GM21515 (cell line): Measurements from ENCODE around the gene TEPSIN.

ENCODE experiments used
- ATAC-seq: cut with Tn5 transposase; IDR thresholded peaks from one replicate; pipeline ENCODE4 v1.9.1; 2021; ENCODE audit not compliant: unreplicated experiment

TEPSIN gene

DNA sequence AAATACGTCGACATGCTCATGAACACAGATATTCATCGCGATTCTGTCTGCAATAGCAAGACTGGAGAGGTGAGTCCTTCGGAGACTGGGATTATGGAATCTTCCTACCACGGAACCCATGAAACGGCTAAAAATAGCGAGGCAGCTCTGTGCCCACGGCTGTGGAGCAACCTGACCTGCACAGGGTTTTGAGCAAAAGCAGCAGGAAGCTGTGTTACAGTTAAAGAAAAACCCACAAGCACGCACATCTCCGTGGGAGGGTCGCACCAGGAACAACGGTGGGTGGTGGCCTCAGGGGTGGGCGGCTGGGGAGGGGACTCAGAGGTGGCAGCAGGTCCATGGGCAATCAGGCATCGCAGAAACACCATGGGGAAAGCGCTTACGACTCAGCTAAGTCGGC is 31.4 kb upstream of the TEPSIN start:
- ATAC-seq = no peak

DNA sequence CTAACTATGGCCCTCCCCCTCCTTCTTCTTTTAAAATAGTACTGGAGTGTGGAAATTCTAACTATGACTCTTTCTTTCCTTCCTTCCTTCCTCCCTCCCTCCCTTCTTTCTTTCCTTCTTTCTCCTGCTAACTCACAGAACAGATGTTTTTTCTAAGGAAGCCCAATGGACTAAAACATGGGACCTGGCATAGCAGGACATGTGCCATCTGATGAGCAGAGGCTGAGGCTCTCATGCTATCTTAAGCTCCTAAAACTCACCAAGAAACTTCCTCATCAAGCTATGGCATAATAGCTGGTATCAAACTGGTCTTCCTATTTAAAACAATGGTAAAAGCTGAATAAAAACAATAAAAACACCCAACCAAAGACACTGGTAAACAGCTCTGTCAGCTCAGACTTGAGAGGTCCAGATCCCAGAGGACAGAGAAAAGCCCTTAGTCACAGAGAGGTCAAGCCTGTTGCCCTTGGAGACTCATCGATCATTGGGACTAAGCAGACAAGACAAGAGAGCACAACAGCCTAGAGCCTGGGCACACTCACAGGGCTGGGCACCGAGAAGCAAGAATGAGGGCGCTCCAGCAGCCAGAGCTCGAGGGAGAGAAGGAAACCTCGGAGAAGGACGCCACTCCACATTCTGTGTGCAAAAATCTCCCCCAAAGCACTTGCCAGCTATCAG is 28.7 kb upstream of the TEPSIN start:
- no peak for ATAC-seq

DNA sequence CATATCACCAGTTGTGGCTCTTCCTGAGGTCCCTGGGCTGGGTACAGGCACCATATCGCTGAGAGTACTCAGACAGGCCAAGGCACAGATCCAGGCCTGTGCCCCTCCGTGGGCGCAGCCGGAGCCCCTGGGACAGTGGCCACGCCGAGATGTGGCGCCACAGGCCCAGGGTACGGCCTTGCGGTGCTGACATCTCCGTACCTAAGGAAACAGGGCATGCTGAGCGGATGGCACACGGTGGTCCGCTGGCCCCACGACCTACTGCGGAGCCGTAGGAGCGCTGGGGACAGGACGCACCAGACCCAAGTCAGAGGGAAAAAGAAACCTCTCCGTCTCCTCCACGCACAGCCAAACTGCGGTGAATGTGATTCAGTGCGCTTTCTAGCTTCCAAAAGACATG is 26.7 kb upstream of the TEPSIN start:
- no peak for ATAC-seq

DNA sequence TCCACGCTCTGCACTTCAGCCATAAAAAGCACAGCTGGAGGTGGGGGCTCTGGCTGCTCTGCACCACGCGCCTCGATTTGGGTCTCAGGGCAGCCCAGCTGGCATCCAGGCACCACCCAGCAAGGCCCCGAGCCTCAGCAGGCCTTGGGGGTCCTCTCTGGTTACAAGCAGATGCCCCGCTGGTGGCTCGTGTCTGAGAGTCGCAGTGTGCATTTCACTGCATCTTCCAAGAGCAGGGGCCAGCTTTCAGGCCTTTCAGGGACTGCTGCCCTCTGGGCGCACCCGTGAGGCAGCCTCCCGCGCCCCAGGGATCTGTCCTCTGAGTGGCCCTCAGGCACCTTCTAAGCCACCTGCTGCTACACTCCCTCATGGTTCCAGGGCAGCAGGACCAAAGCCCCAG is 25.8 kb upstream of the TEPSIN start:
- no peak for ATAC-seq

DNA sequence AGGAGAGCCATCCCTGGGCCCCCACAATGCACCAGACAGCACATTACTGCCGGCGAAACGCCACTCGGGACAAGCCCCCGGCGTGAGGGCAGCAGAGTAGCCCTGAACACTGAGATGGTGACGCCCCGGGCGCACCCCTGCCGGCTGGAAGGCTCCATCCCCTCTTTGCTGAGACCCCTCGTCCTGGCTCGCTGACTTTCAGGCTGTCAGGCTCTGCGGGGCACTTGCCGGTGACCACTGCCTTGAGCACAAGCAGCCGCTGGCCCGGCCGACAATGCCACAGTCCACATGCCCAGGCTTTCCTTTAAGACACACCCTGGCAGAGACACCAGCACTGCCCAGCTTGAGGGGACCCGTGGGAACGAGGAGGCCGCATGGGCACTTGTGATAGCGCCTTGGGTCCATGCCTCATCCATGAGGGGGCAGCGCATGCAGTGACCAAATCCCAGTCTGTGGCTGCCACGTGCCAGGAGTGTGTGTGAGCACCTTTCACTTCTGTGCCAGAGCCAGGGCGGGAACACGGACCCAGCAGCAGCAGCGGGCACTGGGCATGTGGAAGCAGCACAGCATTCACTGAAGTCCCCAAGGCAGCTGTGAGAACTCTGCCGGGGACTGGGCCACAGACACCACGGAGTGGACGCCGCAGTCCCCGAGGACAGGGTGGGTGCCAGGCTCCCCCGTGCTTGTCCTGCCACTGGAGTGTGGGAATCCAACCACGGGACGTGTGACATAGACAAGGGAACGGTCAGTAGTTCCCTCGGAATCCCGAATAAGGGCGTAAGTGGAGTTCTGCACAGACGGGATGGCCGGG is 24.7 kb upstream of the TEPSIN start:
- ATAC-seq = no peak

DNA sequence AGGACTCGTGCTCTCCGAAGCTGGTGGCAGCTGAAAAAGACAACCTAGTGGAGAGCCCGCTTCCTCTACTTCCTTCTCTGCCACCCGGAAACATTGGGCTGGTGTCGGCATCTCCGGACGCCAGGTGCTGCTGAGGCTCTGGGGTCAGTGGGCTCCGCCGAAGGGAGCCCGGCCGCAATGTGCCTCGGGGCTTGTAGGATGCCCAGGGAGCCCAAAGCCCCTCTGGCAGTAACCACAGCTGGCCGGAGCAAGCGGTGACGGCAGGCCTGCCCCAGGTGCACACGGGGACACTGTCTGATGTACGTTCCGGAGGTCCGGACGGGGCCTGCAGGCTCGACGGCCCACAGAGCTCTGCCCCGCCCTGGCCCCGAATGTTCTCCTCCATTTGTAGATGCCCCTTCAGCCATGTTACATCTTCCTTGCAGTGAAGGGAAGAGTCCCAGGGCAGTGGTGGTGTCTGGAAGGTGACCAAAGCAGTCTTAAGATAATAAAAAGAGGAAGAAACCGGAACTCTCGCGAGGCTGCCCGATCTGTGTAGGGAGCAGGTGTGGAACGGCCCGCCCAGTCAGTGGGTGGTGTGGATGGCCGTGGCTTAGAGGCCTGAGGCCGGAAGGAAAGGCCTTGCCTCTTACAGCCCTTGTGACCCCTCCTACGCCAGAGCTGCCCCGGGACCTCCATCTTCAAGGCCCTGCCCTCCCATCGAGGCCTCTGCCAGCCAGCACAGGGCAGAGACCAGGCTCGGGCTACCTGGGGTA is 22.9 kb upstream of the TEPSIN start:
- ATAC-seq = no peak

DNA sequence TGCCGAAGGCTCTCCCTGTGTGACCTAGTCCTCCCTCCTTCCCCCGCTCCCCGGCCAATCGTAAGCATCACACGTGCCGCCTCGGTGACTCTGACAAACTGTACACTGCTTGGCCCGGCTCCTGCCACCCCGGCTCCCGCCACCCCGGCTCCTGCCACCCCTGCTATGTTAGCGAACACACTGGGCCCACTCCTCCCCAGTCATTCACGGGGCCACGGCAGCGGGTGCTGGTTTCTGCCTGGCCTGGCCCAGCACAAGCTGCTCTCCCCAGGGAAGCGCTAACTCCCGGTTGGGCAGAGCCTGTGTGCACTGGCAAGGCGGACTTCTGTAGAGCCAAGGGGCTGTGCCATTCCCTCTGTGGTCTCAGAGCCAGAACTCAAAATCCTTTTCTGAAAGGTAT is 22.2 kb upstream of the TEPSIN start:
- no peak for ATAC-seq

DNA sequence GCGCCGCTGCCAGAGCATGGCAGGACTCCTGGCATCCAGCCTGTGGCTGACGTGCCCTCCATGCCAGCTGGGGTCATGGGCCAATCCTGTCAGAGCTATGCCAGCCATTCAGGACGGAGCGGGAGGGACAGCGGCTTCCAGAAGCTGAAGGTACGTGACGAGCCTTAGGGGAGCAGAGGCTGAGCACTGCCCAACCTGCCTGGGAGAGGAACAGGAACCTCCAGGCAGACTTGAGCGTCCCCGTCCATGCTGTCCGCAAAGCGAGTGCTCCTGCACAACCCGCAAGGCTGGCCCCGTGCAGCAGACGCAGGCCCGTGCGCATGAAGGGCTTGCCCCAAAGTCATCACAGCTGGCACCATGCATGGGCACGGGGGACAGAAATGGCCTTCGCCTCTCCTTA is 21.8 kb upstream of the TEPSIN start:
- no peak for ATAC-seq

DNA sequence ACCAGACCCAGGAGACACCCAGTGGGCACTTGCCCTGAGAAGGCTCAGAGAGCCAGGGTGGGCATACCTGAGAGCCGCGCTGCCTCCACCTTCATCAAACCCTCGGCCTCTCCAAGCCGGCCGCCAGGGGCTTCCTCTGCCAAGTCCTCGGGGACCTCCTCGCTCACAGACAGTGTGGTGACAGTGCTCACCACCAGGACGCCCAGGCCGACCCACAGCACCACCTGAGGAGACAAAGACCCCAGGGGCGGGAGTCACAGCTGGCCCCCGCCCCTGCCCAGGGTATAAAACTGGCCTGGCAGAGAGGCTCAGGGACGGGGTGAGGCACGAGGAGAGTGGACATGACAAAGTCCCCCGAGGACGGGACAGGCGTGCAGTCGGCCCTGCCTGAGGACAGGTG is 21.3 kb upstream of the TEPSIN start:
- ATAC-seq = no peak

DNA sequence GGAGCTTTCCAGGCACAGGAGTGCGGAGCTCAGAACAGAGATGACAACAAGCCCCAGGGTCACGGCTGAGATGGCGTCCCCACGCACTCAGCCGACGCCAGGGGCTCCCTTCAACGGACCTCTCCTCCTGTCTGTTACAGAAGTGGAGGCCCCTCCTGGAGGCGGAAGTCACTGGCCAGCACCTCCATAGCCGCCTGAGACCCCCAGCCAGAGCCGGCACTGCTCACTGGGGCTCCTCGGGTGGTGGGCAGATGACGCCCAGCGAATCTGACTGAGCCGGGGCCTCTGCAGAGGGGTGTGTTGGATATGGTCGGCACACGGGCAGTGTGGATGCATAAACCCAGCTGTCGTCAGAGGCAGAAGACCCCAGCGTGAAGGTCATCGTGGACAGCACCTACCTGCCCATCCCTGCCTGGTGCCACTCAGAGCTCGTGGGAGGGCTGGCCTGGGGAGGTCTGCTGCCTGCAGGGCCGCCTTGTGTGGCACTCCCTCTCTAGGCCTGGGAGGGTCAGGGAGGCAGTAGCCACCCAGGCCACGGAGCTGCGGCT is 20.3 kb upstream of the TEPSIN start:
- no peak for ATAC-seq

DNA sequence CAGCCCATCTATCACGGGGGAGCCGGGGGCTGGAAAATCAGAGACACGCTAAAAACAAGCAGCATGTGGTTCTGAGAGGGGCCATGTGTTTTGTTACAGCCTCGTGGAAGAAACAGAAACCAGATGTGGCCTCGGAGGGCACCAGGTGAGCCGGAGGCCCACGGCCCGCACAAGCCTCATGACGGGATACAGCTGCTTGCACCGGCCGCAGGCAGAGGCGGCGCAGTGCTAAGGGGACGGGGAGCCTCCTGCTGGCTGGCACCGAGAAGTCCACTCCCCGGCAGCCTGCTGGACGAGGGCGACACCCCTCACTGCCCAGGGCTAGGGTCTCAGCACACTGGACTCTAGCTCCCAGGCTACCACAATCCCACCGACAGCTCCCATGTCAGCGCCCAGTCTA is 19.4 kb upstream of the TEPSIN start:
- no peak for ATAC-seq

DNA sequence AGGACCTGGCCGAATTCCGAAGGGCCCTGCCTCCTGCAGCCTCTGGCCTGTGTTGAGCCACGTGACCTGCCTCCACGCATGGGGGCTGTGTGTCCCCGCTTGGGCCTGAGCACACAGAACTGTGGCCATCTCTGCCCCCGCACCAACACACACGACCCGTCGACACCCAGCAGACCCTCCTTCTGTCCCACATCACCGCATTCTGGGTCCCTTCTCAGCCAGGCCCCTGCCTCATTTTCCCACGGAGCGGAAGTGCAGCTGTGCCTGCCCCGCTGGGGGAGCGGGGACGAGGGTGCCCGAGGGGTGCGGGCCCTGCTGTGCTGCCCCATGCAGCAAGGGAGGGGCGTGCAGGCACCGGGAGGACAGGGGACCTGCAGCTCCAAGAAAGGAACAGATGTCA is 18.7 kb upstream of the TEPSIN start:
- ATAC-seq = no peak

DNA sequence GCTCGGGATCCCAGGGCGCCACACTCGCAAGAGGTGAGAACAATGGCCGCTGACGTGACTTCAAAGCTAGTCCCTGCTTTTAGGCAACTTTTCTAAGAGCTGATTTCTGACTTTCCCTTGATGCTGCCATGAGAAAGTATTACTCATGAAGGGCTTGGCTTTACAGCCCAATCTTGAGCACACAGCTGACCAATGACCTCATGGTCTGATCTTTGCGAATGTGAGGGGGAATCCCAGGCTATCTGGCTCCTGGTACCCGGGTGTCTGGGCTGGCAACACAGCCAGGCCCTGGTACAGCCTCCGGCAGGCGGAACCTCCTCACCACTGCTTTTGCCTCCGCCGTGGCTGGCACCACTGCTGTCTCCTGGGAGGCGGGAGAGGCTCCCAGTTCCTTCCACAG is 17.8 kb upstream of the TEPSIN start:
- ATAC-seq = no peak

DNA sequence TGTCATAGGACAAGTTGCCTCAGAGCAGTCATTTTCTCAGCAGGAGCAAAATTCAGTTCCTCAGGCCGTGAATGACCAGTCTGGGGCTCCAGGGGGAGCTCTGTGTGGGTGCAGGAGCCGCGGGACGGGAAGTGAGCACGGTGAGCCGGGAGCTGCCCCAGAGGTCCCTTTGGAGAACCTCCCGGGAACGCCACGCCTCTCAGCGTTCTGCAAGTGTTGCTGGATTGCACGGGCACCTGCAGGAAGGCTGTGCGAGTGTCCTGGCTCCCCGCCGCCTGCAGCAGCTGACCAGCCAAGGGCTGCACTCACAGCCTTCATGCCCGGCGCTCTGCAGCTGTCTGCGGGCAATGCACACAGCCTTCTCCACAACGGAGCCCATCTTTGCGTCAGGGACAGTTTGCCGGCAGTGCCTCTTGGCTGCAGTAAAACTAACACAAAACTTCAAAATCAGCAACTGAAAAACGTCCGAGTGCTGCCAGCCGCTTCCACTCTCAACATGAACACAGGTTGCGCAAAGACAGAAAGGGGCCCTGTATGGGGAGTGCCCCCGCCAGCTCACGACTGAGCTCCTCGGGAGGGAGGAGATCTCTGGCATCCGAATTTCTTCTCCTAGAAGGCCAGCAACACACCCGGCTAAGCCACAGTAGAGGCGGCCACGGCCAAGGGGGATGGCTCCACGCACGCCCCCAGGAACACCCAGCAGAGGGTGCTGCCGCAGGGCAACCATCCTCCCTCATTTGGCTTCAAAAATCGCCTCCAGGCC is 16.3 kb upstream of the TEPSIN start:
- ATAC-seq = no peak

DNA sequence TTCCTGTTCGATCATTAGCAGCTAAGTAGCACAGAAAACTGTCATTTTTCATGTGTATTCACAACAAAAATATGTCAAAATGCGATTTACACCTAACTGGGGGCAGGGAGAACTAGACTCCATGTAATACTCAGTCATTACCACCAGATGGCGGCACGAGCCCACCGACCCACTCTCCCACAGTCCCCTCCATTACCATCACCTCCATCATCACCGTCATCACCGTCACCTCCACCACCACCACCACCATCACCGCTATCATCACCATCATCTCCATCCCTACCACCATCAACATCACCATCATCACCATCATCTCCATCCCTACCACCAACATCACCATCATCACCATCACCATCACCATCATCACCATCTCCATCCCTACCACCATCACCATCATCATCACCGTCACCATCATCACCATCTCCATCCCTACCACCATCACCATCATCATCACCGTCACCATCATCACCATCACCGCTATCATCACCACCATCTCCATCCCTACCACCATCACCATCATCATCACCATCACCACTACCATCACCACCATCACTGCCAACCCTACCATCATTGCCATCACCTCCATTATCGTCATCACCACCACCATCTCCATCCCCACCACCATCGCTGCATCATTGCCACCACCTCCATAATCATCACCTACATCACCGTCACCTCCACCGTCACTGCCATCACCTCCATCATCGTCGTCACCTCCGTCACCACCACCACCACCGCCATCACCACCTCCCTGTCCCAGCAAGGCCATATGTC is 14.7 kb upstream of the TEPSIN start:
- no peak for ATAC-seq

DNA sequence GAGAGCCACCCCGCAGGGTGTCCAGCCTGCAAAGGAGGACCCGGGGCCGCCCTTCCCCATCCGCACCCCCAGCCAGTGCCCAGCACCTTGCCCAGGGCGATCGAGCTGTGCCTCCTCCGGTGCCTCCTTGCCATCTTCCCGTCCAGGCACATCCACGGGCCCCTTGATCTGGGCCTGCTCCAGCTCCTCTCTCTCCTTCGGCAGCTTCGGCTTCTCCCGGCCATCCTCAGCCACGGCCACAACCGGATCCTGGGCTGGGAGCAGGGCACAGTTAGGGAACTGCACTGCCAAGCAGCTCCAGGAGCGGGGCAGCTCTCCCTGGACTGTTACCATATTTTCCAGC is 14.1 kb upstream of the TEPSIN start:
- ATAC-seq = no peak

DNA sequence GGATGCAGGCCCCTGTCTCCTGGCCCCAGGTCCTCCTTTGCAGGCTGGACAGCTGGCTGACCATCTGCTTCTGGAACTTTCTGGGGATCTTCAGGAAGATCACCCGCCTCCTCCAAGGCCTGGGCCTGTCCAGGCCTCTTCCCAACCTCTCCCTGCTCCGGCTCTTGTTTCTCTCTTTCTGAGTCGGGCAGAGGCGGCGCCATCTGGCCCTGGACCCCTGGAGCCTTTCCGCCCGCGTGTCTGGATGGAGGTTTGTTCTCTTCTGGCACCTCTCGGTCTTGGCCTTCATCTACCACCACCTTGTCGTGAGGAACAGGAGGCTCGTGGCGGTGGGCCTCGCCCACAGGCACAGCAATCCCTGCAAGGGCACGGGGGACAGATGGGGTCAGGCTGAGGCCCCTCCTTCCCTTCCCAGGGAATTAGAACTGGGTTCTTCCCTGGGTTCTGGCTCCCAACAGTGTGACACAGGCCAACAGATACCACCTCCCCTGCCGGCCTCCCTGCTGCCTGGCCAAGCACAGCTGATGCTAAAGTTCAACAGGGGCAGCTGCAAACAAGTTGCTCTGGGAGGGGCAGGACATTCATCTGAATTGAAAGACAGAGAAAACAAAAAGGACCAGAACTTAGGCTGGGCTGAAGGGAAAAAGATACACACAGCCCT is 13.6 kb upstream of the TEPSIN start:
- no peak for ATAC-seq

DNA sequence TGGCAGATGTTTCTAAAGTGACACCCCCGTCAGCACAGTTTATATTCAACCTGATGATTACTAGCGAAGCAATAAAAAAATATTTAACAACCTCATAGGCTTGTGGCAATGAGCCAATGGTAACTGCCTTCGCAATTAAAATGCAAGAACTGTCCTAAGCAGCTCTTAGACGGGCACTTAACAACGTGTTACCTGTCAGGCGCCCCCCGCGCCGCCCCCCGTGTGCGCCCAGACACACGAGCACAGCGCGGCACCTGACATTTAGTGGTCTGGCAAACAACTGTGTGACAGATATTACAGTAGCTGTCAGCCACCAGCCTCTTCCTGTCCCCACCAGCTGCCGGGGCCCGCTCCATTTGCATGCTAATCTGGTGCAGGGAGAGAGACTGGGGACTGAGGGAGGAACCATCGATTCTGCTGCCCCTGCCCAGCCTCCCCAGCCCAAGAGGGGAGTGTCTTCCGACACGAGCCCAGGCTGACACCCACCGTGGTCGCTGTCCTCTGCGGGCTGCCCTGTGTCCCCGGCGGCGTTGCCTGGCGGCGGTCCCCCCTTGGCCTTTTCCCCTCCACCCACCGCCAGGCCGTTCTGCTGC is 12.9 kb upstream of the TEPSIN start:
- ATAC-seq = no peak

DNA sequence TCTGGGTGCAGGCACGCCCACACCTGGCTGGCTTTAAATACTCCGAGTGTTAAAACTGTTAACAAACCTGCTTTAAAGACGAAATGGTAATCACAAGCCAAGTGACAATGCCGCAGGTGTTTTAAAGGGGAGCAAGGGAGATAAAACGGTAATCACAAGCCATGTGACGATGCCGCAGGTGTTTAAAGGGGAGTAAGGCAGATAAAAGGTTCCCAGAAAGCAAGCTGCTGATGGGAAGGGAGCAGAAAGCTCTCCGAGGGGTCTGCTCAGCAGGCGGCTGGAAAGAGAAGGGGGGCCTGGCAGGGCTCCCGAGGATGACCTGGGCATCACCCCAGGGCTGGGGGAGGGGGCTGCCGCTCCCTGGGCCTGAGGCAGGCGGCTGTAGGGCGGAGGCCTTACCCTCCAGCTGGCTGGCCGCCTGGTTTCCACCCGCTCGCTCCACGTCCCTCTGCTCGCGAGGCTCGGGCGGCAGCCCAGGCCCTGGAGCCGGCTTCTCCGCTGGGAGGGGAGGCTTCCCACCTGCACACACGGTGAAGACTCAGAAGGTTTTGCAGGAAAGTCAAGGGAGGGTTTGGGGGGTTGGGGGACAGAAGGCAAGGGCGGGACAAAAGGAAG is 12.3 kb upstream of the TEPSIN start:
- ATAC-seq = no peak
